K562 (cell line): ENCODE results near the gene VTCN1.

Experiments used
- BACH1 ChIP-seq: fragments of 200-800 bp; sonication (Bioruptor generic); IDR thresholded peaks from 2 replicates; pipeline ENCODE4 v1.6.1; 2016; ENCODE audit warnings: missing genetic modification characterization, missing compliant biosample characterization
- BMI1 ChIP-seq: fragments of 150-350 bp; IDR thresholded peaks from 2 replicates; pipeline ENCODE4 v1.6.1; 2014; ENCODE audit warnings: low read length
- CTCF ChIP-seq, 3 experiments: IDR thresholded peaks in 2 of 3; conservative IDR thresholded peaks in 1 of 3; 2 replicates each; pipeline ENCODE4 v1.5.1; 2011 to 2012; ENCODE audit warnings: low read length in 3 of 3, mild to moderate bottlenecking in 3 of 3, control low read depth in 2 of 3, improper control_type of control experiment in 1 of 3, inconsistent platforms in 1 of 3, low read depth in 1 of 3, mixed read lengths in 1 of 3, moderate library complexity in 1 of 3; ENCODE audit not compliant: insufficient read depth in 2 of 3
- EHMT2 ChIP-seq: fragments of 450-650 bp; IDR thresholded peaks from 2 replicates; pipeline ENCODE4 v1.6.1; 2018; ENCODE audit warnings: antibody characterized with exemption
- ELF1 ChIP-seq: fragments of 200-800 bp; sonication (Bioruptor generic); IDR thresholded peaks from 2 replicates; pipeline ENCODE4 v1.6.1; 2016; ENCODE audit warnings: missing genetic modification characterization, missing compliant biosample characterization
- KDM4B ChIP-seq, 2 experiments: fragments of 450-650 bp in 1 of 2; sonication (generic) in 1 of 2; IDR thresholded peaks; 2 replicates each; pipeline ENCODE4 v1.6.1; 2016 to 2017; ENCODE audit warnings: borderline replicate concordance in 2 of 2, antibody characterized with exemption in 1 of 2, low read depth in 1 of 2, mild to moderate bottlenecking in 1 of 2
- MLLT1 ChIP-seq, 2 experiments: fragments of 450-650 bp; IDR thresholded peaks; 2 replicates each; pipeline ENCODE4 v1.6.1; 2016
- NRF1 ChIP-seq, 2 experiments: fragments of 450-650 bp; IDR thresholded peaks in 1 of 2; conservative IDR thresholded peaks in 1 of 2; 2 replicates each; pipeline ENCODE4 v1.6.1; 2014; ENCODE audit warnings: mild to moderate bottlenecking in 2 of 2
- POLR2A ChIP-seq: fragments of 450-650 bp; conservative IDR thresholded peaks from 2 replicates; pipeline ENCODE4 v1.6.1; 2016
- RCOR1 ChIP-seq, 2 experiments: IDR thresholded peaks; 2 replicates each; pipeline ENCODE4 v1.6.1; 2012; ENCODE audit warnings: low read depth in 2 of 2, low read length in 2 of 2, borderline replicate concordance in 1 of 2, improper control_type of control experiment in 1 of 2
- SAFB2 ChIP-seq: fragments of 200-400 bp; formaldehyde crosslinking; IDR thresholded peaks from 2 replicates; pipeline ENCODE4 v1.6.1; 2018; ENCODE audit warnings: borderline replicate concordance, low read length, low read depth, moderate library complexity; ENCODE audit not compliant: severe bottlenecking

GRCh38 chr1:117130526-117130925 is 80.2 kb downstream of the VTCN1 start:
- no peak for TF ChIP-seq EHMT2
- TF ChIP-seq BMI1 = no peak
- TF ChIP-seq BACH1 (tag) = no peak
- no peak for TF ChIP-seq NRF1 (conservative IDR thresholded peaks at IDR 0.05 in 1 of 2, IDR thresholded peaks at IDR 0.05 in 1 of 2)
- TF ChIP-seq RCOR1 (IDR thresholded peaks at IDR 0.05; ENCODE audit: borderline replicate concordance in 1 of 2, low read depth in 2 of 2, low read length in 2 of 2) = no peak
- no peak for TF ChIP-seq POLR2A
- TF ChIP-seq SAFB2 = no peak
- no peak for TF ChIP-seq MLLT1 (IDR thresholded peaks at IDR 0.05)
- TF ChIP-seq ELF1 = no peak
- TF ChIP-seq KDM4B (IDR thresholded peaks at IDR 0.05; ENCODE audit: borderline replicate concordance in 2 of 2, low read depth in 1 of 2) = no peak
- no peak for TF ChIP-seq CTCF (IDR thresholded peaks at IDR 0.05 in 2 of 3, conservative IDR thresholded peaks at IDR 0.05 in 1 of 3; ENCODE audit: insufficient read depth in 2 of 3, low read depth in 1 of 3, low read length in 3 of 3)
